Immature natural killer cell (primary cell): ENCODE data around the gene ANKRD1. TPM values are rescaled to one million over a fixed set of nuclear protein-coding genes. Genes with fewer than 3 reads are reported as not detected.
"Not testable (repeated sequence)": the region's sequence is repeated elsewhere in the genome, so short reads cannot be mapped to it uniquely, and the experiment has no call there.

Experiments used
- DNase-seq, 3 donors: peaks; one replicate each; pipeline ENCODE4 v3.0.0; 2022; ENCODE audit warnings: mixed read lengths in 1 of 3
- H3K27ac Mint-ChIP-seq, 6 donors: one replicate each; pipeline ENCODE4 v1.8.0; 2020; ENCODE audit warnings: mixed read lengths in 6 of 6, mild to moderate bottlenecking in 5 of 6, inconsistent platforms in 4 of 6, moderate library complexity in 3 of 6
- H3K27me3 Mint-ChIP-seq, 3 donors: one replicate each; pipeline ENCODE4 v1.8.0; 2020 to 2021; ENCODE audit warnings: low read depth in 3 of 3, mild to moderate bottlenecking in 3 of 3, mixed read lengths in 3 of 3, moderate library complexity in 3 of 3, inconsistent platforms in 1 of 3
- H3K36me3 Mint-ChIP-seq, 3 donors: one replicate each; pipeline ENCODE4 v1.8.0; 2020; ENCODE audit warnings: mixed read lengths in 3 of 3, inconsistent platforms in 2 of 3, mild to moderate bottlenecking in 2 of 3
- H3K4me1 Mint-ChIP-seq, 2 donors: one replicate each; pipeline ENCODE4 v1.8.0; 2020; ENCODE audit warnings: inconsistent platforms in 2 of 2, mild to moderate bottlenecking in 2 of 2, mixed read lengths in 2 of 2, moderate library complexity in 1 of 2
- H3K4me3 Mint-ChIP-seq, 5 donors: one replicate each; pipeline ENCODE4 v1.8.0; 2020; ENCODE audit warnings: mild to moderate bottlenecking in 5 of 5, mixed read lengths in 5 of 5, inconsistent platforms in 3 of 5, moderate library complexity in 3 of 5
- H3K9me3 Mint-ChIP-seq, 6 donors: one replicate each; pipeline ENCODE4 v1.8.0; 2020; ENCODE audit warnings: mild to moderate bottlenecking in 6 of 6, mixed read lengths in 6 of 6, inconsistent platforms in 4 of 6, moderate library complexity in 3 of 6
- polyA plus RNA-seq, 3 donors: library from polyadenylated mRNA; unstranded; fragments of 300-500 nt; fragmentation: Illumina TruSeq; gene quantifications; one replicate each; pipeline ENCODE4 v1.2.3, GENCODE V29; 2021

The ANKRD1 gene
- polyA plus RNA-seq, 3 donors from 2014 or later, result not detected

GRCh38 chr10:90880059-90880719 lies 40.7 kb downstream of the ANKRD1 start:
- peak; percentile 30 to 33 (median 31) for DNase-seq
- Mint-ChIP-seq H3K36me3 (peaks cover 15 to 32% (median 22%) of the 10 kb centered on the region in 3 donors), H3K27ac (peak overlapping the region in 1 of 6 donors; percentile 34)
- not testable (repeated sequence) for H3K27me3 Mint-ChIP-seq, H3K9me3 Mint-ChIP-seq, H3K4me1 Mint-ChIP-seq, H3K4me3 Mint-ChIP-seq

DNA sequence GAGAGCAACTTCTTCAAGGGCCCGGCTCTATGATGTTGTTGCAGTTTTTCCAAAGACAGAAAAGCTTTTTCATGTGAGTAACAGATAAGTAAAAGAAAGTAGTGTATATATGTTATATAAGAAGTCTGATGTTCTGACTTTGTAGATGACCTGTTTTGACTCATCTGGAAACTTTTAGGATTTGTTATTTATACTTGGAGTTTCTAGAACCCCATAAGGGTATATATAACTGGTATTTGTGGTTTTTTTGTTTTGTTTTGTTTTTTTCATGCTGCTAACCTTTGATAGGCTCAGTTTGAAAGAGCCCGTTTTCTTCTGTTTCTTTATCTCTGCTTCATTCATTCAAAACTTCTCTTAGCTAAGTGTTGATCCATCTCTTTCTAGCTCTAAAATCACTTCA lies 41.8 kb downstream of the ANKRD1 start:
- Mint-ChIP-seq H3K4me3 (no peak overlapping the region), H3K36me3 (peaks cover 15 to 32% (median 19%) of the 10 kb centered on the region in 3 donors), H3K27me3 (no peaks in the 10 kb centered on the region), H3K9me3 (no peaks in the 10 kb centered on the region), H3K27ac (no peak overlapping the region), H3K4me1 (peaks cover 1 to 4% of the 10 kb centered on the region in 2 donors)
- DNase-seq, result no peak

DNA sequence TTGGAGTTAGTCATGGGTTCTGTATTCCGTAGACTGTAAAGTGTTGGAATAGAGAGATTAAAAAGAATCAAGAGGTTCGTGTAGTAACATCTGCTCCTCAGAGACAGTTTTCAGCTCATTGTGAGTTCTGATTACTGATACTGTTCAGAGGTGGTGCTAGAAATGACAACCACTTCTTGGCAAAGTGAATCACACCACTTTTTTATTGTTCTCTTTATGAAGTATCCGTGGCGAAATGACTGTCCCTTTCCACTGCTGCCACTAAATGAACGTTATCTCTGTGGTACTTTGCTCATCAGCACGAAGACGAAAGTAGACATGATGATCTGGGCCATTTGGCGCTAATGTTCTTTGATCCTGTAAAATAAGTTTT lies 48.3 kb downstream of the ANKRD1 start:
- no peaks in the 10 kb centered on the region for H3K9me3 Mint-ChIP-seq
- H3K4me3 Mint-ChIP-seq, result peak overlapping the region; percentile 94 to 97 (median 95)
- DNase-seq, result no peak
- H3K27me3 Mint-ChIP-seq, result peaks cover 0 to 12% (median 5%) of the 10 kb centered on the region in 3 donors
- H3K27ac Mint-ChIP-seq, result peak overlapping the region; percentile 66 to 88 (median 82)
- H3K36me3 Mint-ChIP-seq, result peaks cover 8 to 15% (median 9%) of the 10 kb centered on the region in 3 donors
- peaks cover 30 to 42% of the 10 kb centered on the region in 2 donors for H3K4me1 Mint-ChIP-seq

GRCh38 chr10:90871766-90872647 lies 48.9 kb downstream of the ANKRD1 start, which contains the start of gene RPP30:
Gene RPP30 (plus strand): TSS chr10:90871974. CDS start chr10:90871987, 13 bp downstream.
- peaks cover 30 to 42% of the 10 kb centered on the region in 2 donors for H3K4me1 Mint-ChIP-seq

DNA sequence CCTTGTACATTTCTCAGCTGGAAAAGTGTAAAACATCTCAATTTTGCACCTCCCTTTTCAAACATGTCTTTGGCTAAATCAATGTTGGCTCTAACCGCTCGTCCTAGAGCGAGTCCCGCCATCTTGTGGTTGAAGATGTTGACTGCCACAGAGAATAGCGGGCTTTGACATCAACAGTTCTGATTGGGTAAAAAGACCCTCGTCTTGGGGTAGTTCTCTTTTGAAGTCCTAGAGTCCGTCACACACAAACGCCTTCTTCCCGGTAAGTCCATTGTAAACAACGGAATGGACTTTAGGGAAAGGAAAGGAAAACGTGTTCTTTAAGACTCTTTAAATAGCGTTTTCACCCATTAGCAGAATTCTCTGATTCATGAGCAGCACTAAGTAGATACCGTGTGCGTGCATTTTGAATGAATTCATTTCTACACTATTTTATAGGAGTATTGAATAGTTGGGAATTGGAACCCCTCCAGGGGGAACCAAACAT lies 49.6 kb downstream of the ANKRD1 start:
- Mint-ChIP-seq H3K9me3 (no peaks in the 10 kb centered on the region), H3K4me1 (peaks cover 30 to 42% of the 10 kb centered on the region in 2 donors), H3K27me3 (peaks cover 0 to 25% (median 12%) of the 10 kb centered on the region in 3 donors), H3K4me3 (peak overlapping the region; percentile 94 to 97 (median 95)), H3K36me3 (peaks cover 3 to 5% (median 4%) of the 10 kb centered on the region in 3 donors), H3K27ac (peak overlapping the region in 3 of 6 donors; percentile 73 to 88 (median 85))
- DNase-seq, result peak in 2 of 3 donors; percentile 13 to 21

More at GRCh38 chr10:90871766-90872647, 48.9 kb downstream of the ANKRD1 start, which contains the start of gene RPP30:
- Mint-ChIP-seq H3K9me3 (no peaks in the 10 kb centered on the region), H3K27ac (peak within 1 kb of the TSS; percentile 66 to 88 (median 82)), H3K27me3 (peaks cover 0 to 18% (median 9%) of the 10 kb centered on the region in 3 donors), H3K36me3 (peaks cover 3 to 10% (median 8%) of the 10 kb centered on the region in 3 donors), H3K4me3 (peak within 1 kb of the TSS; percentile 94 to 97 (median 95))
- peak; percentile 71 to 75 (median 73) for DNase-seq

DNA sequence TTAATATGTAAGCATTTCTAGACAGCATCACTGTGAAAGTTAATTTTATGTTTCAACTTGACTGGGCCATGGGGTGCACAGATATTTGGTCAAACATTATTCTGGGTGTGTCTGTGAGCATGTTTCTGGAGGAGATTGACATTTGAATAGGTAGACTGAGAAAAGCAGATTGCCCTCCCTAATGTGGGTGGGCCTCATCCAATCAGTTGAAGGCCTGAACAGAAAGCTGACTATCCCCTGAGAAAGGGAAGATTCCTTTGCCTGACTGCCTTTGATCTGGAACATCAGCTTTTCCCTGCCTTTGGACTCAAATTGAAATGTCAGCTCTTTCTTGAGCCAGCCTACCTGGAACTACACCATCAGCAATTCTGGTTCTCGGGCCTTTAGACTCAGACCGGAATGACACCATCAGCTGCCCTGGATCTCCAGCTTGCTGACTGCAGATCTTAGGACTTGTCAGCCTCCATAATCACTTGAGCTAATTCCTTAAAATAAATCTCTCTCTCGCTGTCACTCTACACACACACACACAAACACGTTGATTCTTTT lies 54.8 kb downstream of the ANKRD1 start:
- H3K27ac Mint-ChIP-seq, result no peak overlapping the region
- H3K4me1 Mint-ChIP-seq, result peaks cover 2 to 9% of the 10 kb centered on the region in 2 donors
- H3K27me3 Mint-ChIP-seq, result peaks cover 0 to 33% (median 16%) of the 10 kb centered on the region in 3 donors
- no peaks in the 10 kb centered on the region for H3K36me3 Mint-ChIP-seq
- no peaks in the 10 kb centered on the region for H3K9me3 Mint-ChIP-seq
- H3K4me3 Mint-ChIP-seq, result no peak overlapping the region
- no peak for DNase-seq

DNA sequence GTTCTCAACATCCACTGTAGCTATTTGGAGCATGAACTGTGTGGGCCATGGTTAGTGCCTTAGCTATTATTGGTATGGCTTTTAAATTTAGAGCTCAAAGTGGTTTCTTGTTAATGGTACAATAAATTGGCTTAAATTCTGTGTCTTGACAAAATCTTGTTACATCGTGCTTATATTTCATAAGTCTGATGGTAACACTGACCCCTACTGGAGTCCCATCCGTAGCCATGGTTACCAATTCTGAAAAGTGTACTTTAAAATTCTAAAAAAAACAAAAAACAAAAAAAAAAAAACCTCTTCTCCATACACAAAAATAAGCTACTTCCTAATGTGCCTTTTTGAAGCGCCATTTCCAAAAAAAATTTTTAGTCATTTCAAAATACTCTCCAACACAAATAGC lies 55.5 kb downstream of the ANKRD1 start:
- peaks cover 2 to 31% (median 16%) of the 10 kb centered on the region in 3 donors for H3K27me3 Mint-ChIP-seq

DNA sequence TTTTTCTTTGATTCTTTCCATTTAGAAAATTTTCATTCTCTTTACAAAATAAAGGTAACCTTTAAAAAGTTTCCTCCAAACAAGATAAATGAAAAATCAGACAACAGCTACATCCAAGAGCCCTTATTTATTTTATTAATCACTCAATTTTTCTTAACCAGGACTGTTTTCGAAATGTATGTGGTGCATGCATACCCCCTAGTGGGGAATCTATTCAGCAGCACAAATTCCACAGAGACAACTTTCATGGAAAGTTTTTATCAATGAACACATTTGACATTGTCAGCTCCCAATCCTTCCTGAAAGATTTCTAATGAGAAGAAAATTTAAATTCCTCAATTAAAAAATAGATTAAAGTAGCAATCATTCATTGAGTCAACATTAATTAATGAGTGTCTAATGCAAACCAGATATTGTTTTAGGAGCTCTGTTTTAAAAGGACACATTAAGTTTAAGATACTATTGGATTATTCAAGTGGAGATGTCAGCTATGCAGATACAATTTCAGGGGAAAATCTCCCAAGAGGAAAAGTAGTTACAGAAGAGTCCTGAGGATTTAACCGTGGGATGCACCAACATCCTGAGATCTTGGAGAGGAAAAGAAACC lies 57.9 kb downstream of the ANKRD1 start:
- peaks cover 4 to 26% (median 11%) of the 10 kb centered on the region in 3 donors for H3K27me3 Mint-ChIP-seq
- no peak overlapping the region for H3K4me3 Mint-ChIP-seq
- H3K9me3 Mint-ChIP-seq, result no peaks in the 10 kb centered on the region
- H3K36me3 Mint-ChIP-seq, result no peaks in the 10 kb centered on the region
- no peak overlapping the region for H3K27ac Mint-ChIP-seq
- DNase-seq, result no peak
- peaks cover 5 to 6% of the 10 kb centered on the region in 2 donors for H3K4me1 Mint-ChIP-seq

More for the DNA sequence above, 55.5 kb downstream of the ANKRD1 start:
- H3K27ac Mint-ChIP-seq, result no peak overlapping the region
- H3K4me3 Mint-ChIP-seq, result no peak overlapping the region
- no peaks in the 10 kb centered on the region for H3K36me3 Mint-ChIP-seq
- no peaks in the 10 kb centered on the region for H3K9me3 Mint-ChIP-seq
- H3K4me1 Mint-ChIP-seq, result peaks cover 0 to 1% of the 10 kb centered on the region in 2 donors
- no peak for DNase-seq

Other genes starting within 250 kb of the ANKRD1 start
- gene HTR7, start 63.0 kb downstream of the ANKRD1 start, polyA plus RNA-seq, result 1 to 10 TPM in 1 of 3 donors, under 1 TPM in 1, not detected in 1; 0.61 to 2.3 TPM
- gene RPP30, start 49.1 kb downstream of the ANKRD1 start, polyA plus RNA-seq, result 10 to 100 TPM; 26.3 to 41.5 (median 33.2) TPM